Measurements from ENCODE around the gene NTRK1. TPM values are rescaled to one million over a fixed set of nuclear protein-coding genes. Genes with fewer than 3 reads are reported as not detected.

NTRK1 gene
- total RNA-seq, 1 experiment from 2014 or later, result not detected

DNA sequence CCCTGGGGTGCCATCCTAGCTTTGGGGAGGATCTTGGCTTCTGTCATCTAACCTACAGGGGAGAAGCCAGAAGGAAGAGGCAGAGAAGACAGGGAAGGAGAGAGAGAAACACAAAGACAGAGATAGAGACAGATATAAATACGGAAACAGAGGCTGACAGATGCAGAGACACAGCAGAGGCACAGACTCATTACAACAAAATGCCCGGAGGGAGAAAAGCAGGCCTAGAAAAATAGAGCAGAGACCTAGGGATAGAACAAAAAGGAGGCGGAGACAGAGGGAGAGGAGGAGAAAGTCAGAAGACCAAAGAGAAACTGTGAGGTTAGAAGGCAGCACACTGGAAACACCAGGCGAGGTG is 34.8 kb downstream of the NTRK1 start:
- intact Hi-C loops (cut with micrococcal nuclease; ENCODE audit: unreplicated experiment), result loop anchor here (10.0 kb wide), 1 partner anchor 179 kb away; no protein-coding TSS in a partner anchor
- no peaks in the 10 kb centered on the region for H4K20me1 ChIP-seq (ENCODE audit: insufficient read depth)
- H3K4me3 ChIP-seq, result no peak overlapping the region
- ChIA-PET POLR2A (ENCODE audit: unreplicated experiment) (no interaction called here), CTCF (interaction anchor here (0.6 kb wide), 1 partner anchor 36 kb away, joined by 7 read pairs; the partner anchor contains the start of gene INSRR)
- H3K4me1 ChIP-seq (replicated peaks; ENCODE audit: insufficient read depth), result peaks cover 39% of the 10 kb centered on the region
- no peak overlapping the region for H3K4me2 ChIP-seq
- H3F3A ChIP-seq (ENCODE audit: insufficient read depth, low read depth), result peaks cover 28% of the 10 kb centered on the region
- H3K9me3 ChIP-seq (ENCODE audit: insufficient read depth, low read depth), result no peaks in the 10 kb centered on the region
- no TSS peak for BruUV-seq (replicated peaks)
- H3K27me3 ChIP-seq (ENCODE audit: insufficient read depth, low read depth), result peaks cover 8% of the 10 kb centered on the region; the same call in 1 of the 2 replicates
- H3K79me2 ChIP-seq (ENCODE audit: low read depth), result no peaks in the 10 kb centered on the region
- H3K9me2 ChIP-seq (ENCODE audit: insufficient read depth), result no peaks in the 10 kb centered on the region
- no peak for TF ChIP-seq EZH2 (IDR thresholded peaks at IDR 0.05; ENCODE audit: low read depth)
- TF ChIP-seq, protein P1, sequence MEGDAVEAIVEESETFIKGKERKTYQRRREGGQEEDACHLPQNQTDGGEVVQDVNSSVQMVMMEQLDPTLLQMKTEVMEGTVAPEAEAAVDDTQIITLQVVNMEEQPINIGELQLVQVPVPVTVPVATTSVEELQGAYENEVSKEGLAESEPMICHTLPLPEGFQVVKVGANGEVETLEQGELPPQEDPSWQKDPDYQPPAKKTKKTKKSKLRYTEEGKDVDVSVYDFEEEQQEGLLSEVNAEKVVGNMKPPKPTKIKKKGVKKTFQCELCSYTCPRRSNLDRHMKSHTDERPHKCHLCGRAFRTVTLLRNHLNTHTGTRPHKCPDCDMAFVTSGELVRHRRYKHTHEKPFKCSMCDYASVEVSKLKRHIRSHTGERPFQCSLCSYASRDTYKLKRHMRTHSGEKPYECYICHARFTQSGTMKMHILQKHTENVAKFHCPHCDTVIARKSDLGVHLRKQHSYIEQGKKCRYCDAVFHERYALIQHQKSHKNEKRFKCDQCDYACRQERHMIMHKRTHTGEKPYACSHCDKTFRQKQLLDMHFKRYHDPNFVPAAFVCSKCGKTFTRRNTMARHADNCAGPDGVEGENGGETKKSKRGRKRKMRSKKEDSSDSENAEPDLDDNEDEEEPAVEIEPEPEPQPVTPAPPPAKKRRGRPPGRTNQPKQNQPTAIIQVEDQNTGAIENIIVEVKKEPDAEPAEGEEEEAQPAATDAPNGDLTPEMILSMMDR (conservative IDR thresholded peaks at IDR 0.05), result no peak
- DNase-seq, result peak in 1 of 2 experiments; percentile 29
- no peak overlapping the region for H3K27ac ChIP-seq
- no peak overlapping the region for H2AFZ ChIP-seq
- no peaks in the 10 kb centered on the region for H3K36me3 ChIP-seq (ENCODE audit: low read depth)

DNA sequence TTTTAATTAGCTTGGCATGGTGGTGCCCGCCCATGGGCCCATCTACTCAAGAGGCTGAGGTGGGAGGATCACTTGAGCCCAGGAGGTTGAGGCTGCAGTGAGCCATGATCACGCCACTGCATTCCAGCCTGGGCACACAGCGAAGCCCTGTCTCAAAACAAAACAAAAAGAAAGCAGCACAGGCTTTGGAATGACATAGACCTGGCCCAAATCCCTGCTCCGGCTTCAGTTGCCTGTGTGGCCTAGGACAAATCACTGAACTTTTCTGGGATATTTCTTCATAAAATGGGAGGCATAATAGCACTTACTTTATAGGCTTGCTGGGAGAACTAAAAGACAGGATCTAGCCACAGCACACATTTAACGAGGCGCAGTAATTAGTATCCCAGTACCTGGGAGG is 35.3 kb downstream of the NTRK1 start:
- Histone ChIP-seq H3K36me3 (ENCODE audit: low read depth) (no peaks in the 10 kb centered on the region), H3K27me3 (ENCODE audit: insufficient read depth, low read depth) (peaks cover 8% of the 10 kb centered on the region; the same call in 1 of the 2 replicates), H2AFZ (no peak overlapping the region), H3K9me3 (ENCODE audit: insufficient read depth, low read depth) (no peaks in the 10 kb centered on the region), H3K79me2 (ENCODE audit: low read depth) (no peaks in the 10 kb centered on the region), H3K27ac (peak overlapping the region; percentile 92; the same call in 1 of the 2 replicates), H3K4me1 (replicated peaks; ENCODE audit: insufficient read depth) (peaks cover 39% of the 10 kb centered on the region), H4K20me1 (ENCODE audit: insufficient read depth) (no peaks in the 10 kb centered on the region), H3K4me3 (no peak overlapping the region), H3K4me2 (peak overlapping the region; percentile 77), H3F3A (ENCODE audit: insufficient read depth, low read depth) (peaks cover 28% of the 10 kb centered on the region), H3K9me2 (ENCODE audit: insufficient read depth) (no peaks in the 10 kb centered on the region)
- ChIA-PET CTCF (interaction anchor here (0.6 to 0.9 kb wide), 2 partner anchors 32 to 37 kb away, joined by 3 to 7 read pairs; partner anchors contain the start of gene INSRR), POLR2A (ENCODE audit: unreplicated experiment) (interaction anchor here (0.6 to 1.0 kb wide), 2 partner anchors 167 to 201 kb away, joined by 3 to 5 read pairs; partner anchors contain the start of genes ISG20L2 and METTL25B)
- intact Hi-C loops (cut with micrococcal nuclease; ENCODE audit: unreplicated experiment), result loop anchor here (10.0 kb wide), 1 partner anchor 179 kb away; no protein-coding TSS in a partner anchor
- TF ChIP-seq, protein P1 (conservative IDR thresholded peaks at IDR 0.05), result no peak
- TF ChIP-seq EZH2 (IDR thresholded peaks at IDR 0.05; ENCODE audit: low read depth), result no peak
- no peak for DNase-seq
- no TSS peak for BruUV-seq (replicated peaks)

DNA sequence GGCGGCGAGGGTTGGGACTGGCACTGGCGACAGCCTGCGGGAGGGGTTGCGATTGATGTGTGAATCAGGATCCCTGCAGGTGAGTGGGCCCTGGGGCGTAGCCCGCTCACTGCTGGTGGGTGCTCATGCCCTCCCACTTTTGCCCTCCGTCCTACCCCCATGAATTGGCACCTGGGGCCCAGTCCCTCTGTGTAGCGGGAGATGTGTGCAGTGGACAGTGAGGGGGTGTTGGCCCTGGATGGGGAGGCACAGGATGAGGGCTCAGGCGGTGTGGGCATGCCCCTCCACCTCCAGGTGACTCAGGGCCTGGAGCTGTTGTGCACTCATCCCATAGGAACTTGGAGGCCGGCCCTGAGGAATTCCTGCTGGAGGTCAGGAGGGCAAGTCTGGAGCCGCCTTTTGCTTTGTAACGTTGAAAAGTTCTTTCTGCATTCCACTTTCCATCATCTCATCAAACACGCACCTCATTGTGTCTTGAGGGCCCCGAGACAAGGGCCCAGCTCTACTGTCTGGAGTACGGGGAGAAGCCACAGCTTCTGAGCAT is 35.9 kb downstream of the NTRK1 start:
- peak overlapping the region; percentile 92 for H3K27ac ChIP-seq
- peaks cover 24% of the 10 kb centered on the region for H3F3A ChIP-seq (ENCODE audit: insufficient read depth, low read depth)
- no peaks in the 10 kb centered on the region for H3K36me3 ChIP-seq (ENCODE audit: low read depth)
- intact Hi-C loops (cut with micrococcal nuclease; ENCODE audit: unreplicated experiment), result loop anchor here (10.0 kb wide), 1 partner anchor 178 kb away; no protein-coding TSS in a partner anchor
- no peaks in the 10 kb centered on the region for H3K9me3 ChIP-seq (ENCODE audit: insufficient read depth, low read depth)
- H4K20me1 ChIP-seq (ENCODE audit: insufficient read depth), result no peaks in the 10 kb centered on the region
- ChIA-PET POLR2A (ENCODE audit: unreplicated experiment) (interaction anchor here (0.7 to 1.0 kb wide), 3 partner anchors 12 to 236 kb away, joined by 3 to 8 read pairs (median 4); partner anchors contain the start of genes ISG20L2 and METTL25B), CTCF (interaction anchor here (0.6 to 0.9 kb wide), 2 partner anchors 31 to 38 kb away, joined by 3 read pairs; partner anchors contain the start of gene INSRR)
- BruUV-seq (replicated peaks), result no TSS peak
- peaks cover 2% of the 10 kb centered on the region; the same call in 1 of the 2 replicates for H3K27me3 ChIP-seq (ENCODE audit: insufficient read depth, low read depth)
- peak overlapping the region; percentile 37; the same call in 1 of the 2 replicates for H3K4me3 ChIP-seq
- TF ChIP-seq EZH2 (IDR thresholded peaks at IDR 0.05; ENCODE audit: low read depth), result no peak
- TF ChIP-seq, protein P1 (conservative IDR thresholded peaks at IDR 0.05), result no peak
- no peaks in the 10 kb centered on the region for H3K79me2 ChIP-seq (ENCODE audit: low read depth)
- H2AFZ ChIP-seq, result no peak overlapping the region
- peaks cover 39% of the 10 kb centered on the region for H3K4me1 ChIP-seq (replicated peaks; ENCODE audit: insufficient read depth)
- peak overlapping the region; percentile 77 for H3K4me2 ChIP-seq
- H3K9me2 ChIP-seq (ENCODE audit: insufficient read depth), result no peaks in the 10 kb centered on the region
- DNase-seq, result peak; percentile 90 to 91

All from PC-9 (cell line).